Osteocyte (in vitro differentiated cells): Measurements from ENCODE around the gene ZNF518B. TPM values are rescaled to one million over a fixed set of nuclear protein-coding genes. Genes with fewer than 3 reads are reported as not detected.

Experiments
- DNase-seq: peaks from one replicate; pipeline ENCODE4 v3.0.0; 2021; ENCODE audit warnings: mixed read lengths; ENCODE audit not compliant: unreplicated experiment; ENCODE audit errors: extremely low spot score
- H3K27ac Mint-ChIP-seq: one replicate; pipeline ENCODE4 v1.8.0; 2021; ENCODE audit warnings: mild to moderate bottlenecking, mixed read lengths; ENCODE audit not compliant: unreplicated experiment
- H3K27me3 Mint-ChIP-seq: one replicate; pipeline ENCODE4 v1.8.0; 2021; ENCODE audit warnings: mixed read lengths; ENCODE audit not compliant: unreplicated experiment
- H3K36me3 Mint-ChIP-seq: one replicate; pipeline ENCODE4 v1.8.0; 2021; ENCODE audit warnings: mixed read lengths; ENCODE audit not compliant: unreplicated experiment
- H3K4me1 Mint-ChIP-seq: one replicate; pipeline ENCODE4 v1.8.0; 2021; ENCODE audit warnings: mixed read lengths; ENCODE audit not compliant: unreplicated experiment
- H3K4me3 Mint-ChIP-seq: one replicate; pipeline ENCODE4 v1.8.0; 2021; ENCODE audit warnings: mild to moderate bottlenecking, moderate library complexity, mixed read lengths; ENCODE audit not compliant: unreplicated experiment
- H3K9me3 Mint-ChIP-seq: one replicate; pipeline ENCODE4 v1.8.0; 2021; ENCODE audit warnings: mixed read lengths; ENCODE audit not compliant: unreplicated experiment
- total RNA-seq: library from RNA; stranded (reverse); gene quantifications from 2 replicates; pipeline ENCODE4 v1.2.1, GENCODE V29; 2021
- TF ChIP-seq, protein P1 (sequence below): fragments of 200-600 bp; sonication (generic); IDR thresholded peaks from 2 replicates; pipeline ENCODE4 v1.5.0; 2021; ENCODE audit warnings: antibody characterized with exemption, mild to moderate bottlenecking, moderate library complexity

The ZNF518B gene
- total RNA-seq, 1 donor from 2014 or later = 39.5 TPM

DNA sequence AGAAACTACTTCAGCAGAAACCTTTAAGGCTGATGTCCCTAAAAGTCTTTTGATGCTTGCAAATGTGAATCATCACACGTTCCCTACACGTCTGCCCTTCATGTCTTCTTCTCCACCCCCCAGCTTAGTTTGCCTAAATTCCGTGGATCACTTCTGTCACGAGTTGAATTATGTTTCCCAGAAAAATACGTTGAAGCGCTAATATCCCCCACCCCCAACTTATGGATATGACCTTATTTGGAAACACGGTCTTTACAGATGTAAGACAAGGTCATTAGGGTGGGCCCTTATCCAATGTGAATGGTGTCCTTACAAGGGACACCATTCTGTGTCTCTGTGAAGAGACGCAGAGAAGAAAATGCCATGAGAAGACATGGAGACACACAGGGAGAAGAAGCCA, 2.1 kb upstream of the ZNF518B start:
- Mint-ChIP-seq H3K4me3 (no peak overlapping the region), H3K27me3 (no peaks in the 10 kb centered on the region), H3K36me3 (peaks cover 15% of the 10 kb centered on the region), H3K27ac (no peak overlapping the region), H3K9me3 (peaks cover 19% of the 10 kb centered on the region), H3K4me1 (peaks cover 39% of the 10 kb centered on the region)
- TF ChIP-seq, protein P1, sequence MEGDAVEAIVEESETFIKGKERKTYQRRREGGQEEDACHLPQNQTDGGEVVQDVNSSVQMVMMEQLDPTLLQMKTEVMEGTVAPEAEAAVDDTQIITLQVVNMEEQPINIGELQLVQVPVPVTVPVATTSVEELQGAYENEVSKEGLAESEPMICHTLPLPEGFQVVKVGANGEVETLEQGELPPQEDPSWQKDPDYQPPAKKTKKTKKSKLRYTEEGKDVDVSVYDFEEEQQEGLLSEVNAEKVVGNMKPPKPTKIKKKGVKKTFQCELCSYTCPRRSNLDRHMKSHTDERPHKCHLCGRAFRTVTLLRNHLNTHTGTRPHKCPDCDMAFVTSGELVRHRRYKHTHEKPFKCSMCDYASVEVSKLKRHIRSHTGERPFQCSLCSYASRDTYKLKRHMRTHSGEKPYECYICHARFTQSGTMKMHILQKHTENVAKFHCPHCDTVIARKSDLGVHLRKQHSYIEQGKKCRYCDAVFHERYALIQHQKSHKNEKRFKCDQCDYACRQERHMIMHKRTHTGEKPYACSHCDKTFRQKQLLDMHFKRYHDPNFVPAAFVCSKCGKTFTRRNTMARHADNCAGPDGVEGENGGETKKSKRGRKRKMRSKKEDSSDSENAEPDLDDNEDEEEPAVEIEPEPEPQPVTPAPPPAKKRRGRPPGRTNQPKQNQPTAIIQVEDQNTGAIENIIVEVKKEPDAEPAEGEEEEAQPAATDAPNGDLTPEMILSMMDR = no peak
- DNase-seq = no peak

DNA sequence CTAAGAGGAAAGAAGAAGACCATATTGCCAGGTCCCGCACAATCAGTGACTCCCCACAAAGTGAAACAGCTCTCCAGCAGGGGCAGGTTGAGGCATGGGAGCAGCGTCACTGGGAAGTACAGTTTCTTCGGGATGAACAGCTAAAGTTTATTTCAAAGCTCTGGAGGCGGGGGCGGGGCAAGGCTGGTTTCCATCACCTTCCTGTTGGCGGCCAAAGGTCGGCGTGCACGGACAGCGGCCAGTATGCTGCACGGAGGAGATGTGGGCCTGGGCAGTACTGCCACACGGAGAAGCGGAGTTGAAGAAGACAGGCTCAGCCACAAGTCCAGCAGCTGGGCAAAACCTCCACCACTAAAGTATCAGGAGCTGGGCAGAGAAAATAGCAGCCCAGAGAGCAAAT, 951 bp upstream of the ZNF518B start:
- no peak for DNase-seq
- Mint-ChIP-seq H3K9me3 (peaks cover 19% of the 10 kb centered on the region), H3K4me1 (peaks cover 33% of the 10 kb centered on the region), H3K27ac (no peak overlapping the region), H3K4me3 (no peak overlapping the region), H3K36me3 (peaks cover 26% of the 10 kb centered on the region), H3K27me3 (no peaks in the 10 kb centered on the region)
- TF ChIP-seq, protein P1 = no peak

DNA sequence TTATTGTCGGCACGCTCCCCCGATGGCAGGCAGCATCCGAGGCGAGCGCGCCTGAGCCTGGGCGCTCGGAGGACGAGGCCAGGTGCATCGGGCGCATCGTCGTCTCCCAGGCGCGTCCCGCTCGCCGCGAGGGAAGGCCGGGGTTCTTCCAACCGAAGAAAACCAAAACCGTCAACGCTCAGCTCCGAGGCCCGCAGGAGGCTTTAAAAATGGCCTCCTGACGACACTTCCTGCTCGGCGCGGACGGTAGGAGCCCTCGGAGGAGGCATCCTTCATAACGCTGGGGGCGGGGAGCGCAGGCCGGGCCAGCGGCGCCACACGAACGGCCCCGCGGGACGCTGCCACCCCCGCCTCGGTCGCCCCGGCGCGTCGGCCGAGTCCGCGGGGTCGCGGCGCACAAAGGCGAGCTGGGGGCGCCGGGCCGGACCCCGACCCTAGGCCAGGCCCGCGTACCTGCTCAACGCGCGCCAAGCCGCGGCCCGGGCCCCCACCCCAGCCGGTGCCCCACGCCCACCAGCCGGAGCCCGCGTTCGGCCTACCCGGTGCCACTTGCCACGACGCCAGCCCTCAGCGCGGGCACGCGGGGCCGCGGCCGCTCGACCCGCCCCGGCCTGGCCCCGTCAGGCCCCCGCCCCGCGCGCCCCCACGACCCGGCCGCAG, 501 bp downstream of the ZNF518B start:
- Mint-ChIP-seq H3K36me3 (peaks cover 41% of the 10 kb centered on the region), H3K27ac (peak overlapping the region; percentile 79), H3K4me1 (peaks cover 26% of the 10 kb centered on the region), H3K9me3 (peaks cover 27% of the 10 kb centered on the region), H3K27me3 (no peaks in the 10 kb centered on the region), H3K4me3 (peak overlapping the region; percentile 82)
- peak; percentile 86 for DNase-seq
- TF ChIP-seq, protein P1 = no peak

DNA sequence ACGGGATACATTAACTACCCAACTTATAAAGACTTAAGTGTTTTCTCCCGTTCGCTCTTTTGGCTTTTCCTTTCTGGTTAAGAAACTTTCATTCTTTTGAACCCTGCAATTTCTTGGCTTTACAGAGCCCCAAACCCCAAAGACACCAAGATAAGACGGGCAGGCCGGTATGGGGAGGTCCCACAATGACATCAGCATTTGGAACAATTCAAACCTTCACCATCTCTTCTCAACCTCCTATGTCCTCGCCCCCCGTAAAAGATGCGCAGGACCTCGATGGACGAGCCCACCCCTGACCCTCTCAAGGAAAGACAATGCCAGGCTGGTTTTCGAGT, 999 bp downstream of the ZNF518B start:
- no peaks in the 10 kb centered on the region for H3K27me3 Mint-ChIP-seq
- peak overlapping the region; percentile 79 for H3K27ac Mint-ChIP-seq
- H3K36me3 Mint-ChIP-seq = peaks cover 43% of the 10 kb centered on the region
- H3K9me3 Mint-ChIP-seq = peaks cover 28% of the 10 kb centered on the region
- TF ChIP-seq, protein P1 = no peak
- H3K4me3 Mint-ChIP-seq = peak overlapping the region; percentile 82
- peaks cover 22% of the 10 kb centered on the region for H3K4me1 Mint-ChIP-seq
- DNase-seq = no peak

DNA sequence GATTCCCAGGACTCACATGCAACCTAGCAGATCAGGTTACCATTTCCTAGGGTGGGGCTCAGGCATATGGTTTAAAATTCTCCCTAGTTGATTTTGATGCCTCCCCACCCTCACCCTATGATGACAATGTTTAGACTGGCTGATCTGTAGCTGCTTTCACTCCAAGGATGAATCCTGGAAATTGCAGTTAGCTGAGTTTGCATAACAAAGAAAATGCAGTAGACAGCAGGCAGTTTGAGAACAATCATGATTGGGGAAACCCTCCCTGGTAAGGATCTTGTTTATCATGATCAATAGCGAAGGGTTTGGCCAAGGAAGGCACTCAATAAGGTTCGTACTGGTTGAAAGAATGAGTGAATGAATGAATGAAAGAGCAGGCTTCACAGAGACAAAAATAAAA, 2.1 kb downstream of the ZNF518B start:
- Mint-ChIP-seq H3K36me3 (peaks cover 54% of the 10 kb centered on the region), H3K27me3 (no peaks in the 10 kb centered on the region)

More for the DNA sequence above, 2.1 kb downstream of the ZNF518B start:
- Mint-ChIP-seq H3K9me3 (peaks cover 38% of the 10 kb centered on the region), H3K4me3 (no peak overlapping the region), H3K4me1 (peaks cover 22% of the 10 kb centered on the region), H3K27ac (no peak overlapping the region)
- TF ChIP-seq, protein P1 = no peak
- DNase-seq = no peak
